ENCODE results near the gene FAM118A. TPM values are rescaled to one million over a fixed set of nuclear protein-coding genes. Genes with fewer than 3 reads are reported as not detected.

FAM118A gene
- total RNA-seq, 1 experiment from 2014 or later: 37.9 TPM

DNA sequence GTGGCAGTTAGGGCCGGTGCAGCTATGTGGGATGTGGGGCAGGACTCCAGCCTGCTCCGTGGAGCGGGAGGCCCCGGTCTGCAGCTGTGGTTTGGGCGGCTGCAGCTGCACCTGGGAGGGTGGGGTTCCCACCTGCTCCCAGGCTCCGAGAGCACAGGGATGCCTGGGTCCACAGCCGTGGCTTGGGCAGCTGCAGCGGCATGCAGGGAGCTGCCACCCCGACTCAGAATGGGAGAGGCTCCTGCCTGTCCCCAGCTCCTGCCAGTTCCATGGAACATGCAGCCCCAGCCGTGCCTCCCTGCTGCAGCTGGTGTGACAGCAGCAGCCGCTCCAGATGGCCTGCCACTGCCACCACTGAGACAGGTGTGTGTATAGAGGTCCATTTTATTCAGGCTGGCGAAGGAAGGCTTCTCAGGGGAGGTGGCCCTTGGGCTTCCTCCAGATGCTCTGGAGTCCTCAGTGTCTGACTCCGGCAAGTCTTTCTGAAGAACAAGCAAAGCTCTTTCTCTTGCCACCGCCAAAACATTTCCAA lies 46.7 kb upstream of the FAM118A start:
- no peaks in the 10 kb centered on the region for H3K9me3 ChIP-seq (ENCODE audit: control insufficient read depth, low read depth, low read length)
- Mint-ChIP-seq H3K9me3 (peaks cover 2% of the 10 kb centered on the region in 2 experiments; a peak in 4 of 5 replicates), H3K4me3 (no peak overlapping the region), H3K36me3 (ENCODE audit: insufficient read depth in 1 of 3, low read depth in 3 of 3) (no peaks in the 10 kb centered on the region; a peak in 1 of 7 replicates), H3K4me1 (peaks cover 3 to 12% of the 10 kb centered on the region in 2 experiments), H3K27ac (no peak overlapping the region), H3K27me3 (ENCODE audit: low read depth) (peaks cover 35% of the 10 kb centered on the region)
- no peak overlapping the region for H3K27ac ChIP-seq (ENCODE audit: insufficient read length, low read depth, low read length)
- H3K4me1 ChIP-seq (ENCODE audit: insufficient read depth, low read length): peaks cover 2% of the 10 kb centered on the region; the same call in 1 of the 2 replicates
- H2BK12ac ChIP-seq (ENCODE audit: insufficient read length, low read depth, low read length): no peak overlapping the region
- H2BK120ac ChIP-seq (ENCODE audit: low read depth, low read length, poor library complexity, severe bottlenecking): no peak overlapping the region
- H2BK20ac ChIP-seq (ENCODE audit: low read depth, low read length, poor library complexity, severe bottlenecking): no peak overlapping the region
- H3K9ac ChIP-seq (ENCODE audit: extremely low read depth, insufficient read length, low read length): no peak overlapping the region
- no peak overlapping the region for H3K56ac ChIP-seq (ENCODE audit: insufficient read length, low read depth, low read length)
- no peak overlapping the region for H4K8ac ChIP-seq (replicated peaks; ENCODE audit: insufficient read length, low read depth, low read length)
- no peak overlapping the region for H2AFZ ChIP-seq (ENCODE audit: low read length)
- no peak for DNase-seq
- peaks cover 3% of the 10 kb centered on the region for H3K23me2 ChIP-seq (ENCODE audit: insufficient read length, low read depth, low read length, poor library complexity, severe bottlenecking)
- no peak overlapping the region for H4K91ac ChIP-seq (ENCODE audit: insufficient read length, low read depth, low read length)
- H3K4me2 ChIP-seq (ENCODE audit: insufficient read depth, insufficient read length, low read length): no peak overlapping the region
- H2BK15ac ChIP-seq (ENCODE audit: low read depth, low read length): no peak overlapping the region
- WGBS (ENCODE audit: extremely low coverage, insufficient read length, low lambda C conversion rate): no CpG with 5 or more reads among the region's 14 CpGs
- no peaks in the 10 kb centered on the region for H3K79me1 ChIP-seq (ENCODE audit: insufficient read depth, low read depth, low read length, poor library complexity, severe bottlenecking)
- no peak overlapping the region for H3K18ac ChIP-seq (ENCODE audit: insufficient read length, low read depth, low read length)
- no peak overlapping the region for H4K5ac ChIP-seq (ENCODE audit: insufficient read length, low read depth, low read length)
- H3K23ac ChIP-seq (ENCODE audit: insufficient read length, low read depth, low read length): no peak overlapping the region
- no peaks in the 10 kb centered on the region for H3K79me2 ChIP-seq (ENCODE audit: insufficient read depth, low read length)
- TF ChIP-seq, protein P1, sequence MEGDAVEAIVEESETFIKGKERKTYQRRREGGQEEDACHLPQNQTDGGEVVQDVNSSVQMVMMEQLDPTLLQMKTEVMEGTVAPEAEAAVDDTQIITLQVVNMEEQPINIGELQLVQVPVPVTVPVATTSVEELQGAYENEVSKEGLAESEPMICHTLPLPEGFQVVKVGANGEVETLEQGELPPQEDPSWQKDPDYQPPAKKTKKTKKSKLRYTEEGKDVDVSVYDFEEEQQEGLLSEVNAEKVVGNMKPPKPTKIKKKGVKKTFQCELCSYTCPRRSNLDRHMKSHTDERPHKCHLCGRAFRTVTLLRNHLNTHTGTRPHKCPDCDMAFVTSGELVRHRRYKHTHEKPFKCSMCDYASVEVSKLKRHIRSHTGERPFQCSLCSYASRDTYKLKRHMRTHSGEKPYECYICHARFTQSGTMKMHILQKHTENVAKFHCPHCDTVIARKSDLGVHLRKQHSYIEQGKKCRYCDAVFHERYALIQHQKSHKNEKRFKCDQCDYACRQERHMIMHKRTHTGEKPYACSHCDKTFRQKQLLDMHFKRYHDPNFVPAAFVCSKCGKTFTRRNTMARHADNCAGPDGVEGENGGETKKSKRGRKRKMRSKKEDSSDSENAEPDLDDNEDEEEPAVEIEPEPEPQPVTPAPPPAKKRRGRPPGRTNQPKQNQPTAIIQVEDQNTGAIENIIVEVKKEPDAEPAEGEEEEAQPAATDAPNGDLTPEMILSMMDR (conservative IDR thresholded peaks at IDR 0.05): no peak
- no peak overlapping the region for H2AK5ac ChIP-seq (ENCODE audit: insufficient read length, low read length)
- no peak overlapping the region for H3K4ac ChIP-seq (ENCODE audit: low read depth, low read length)
- H3K14ac ChIP-seq (ENCODE audit: insufficient read depth, low read length): no peak overlapping the region
- H3T11ph ChIP-seq (ENCODE audit: low read length): no peak overlapping the region
- no peaks in the 10 kb centered on the region; the same call in 1 of the 2 replicates for H3K27me3 ChIP-seq (ENCODE audit: insufficient read depth, low read length)
- H2BK5ac ChIP-seq (ENCODE audit: insufficient read length, low read length): no peak overlapping the region
- no peaks in the 10 kb centered on the region for H4K20me1 ChIP-seq (ENCODE audit: control insufficient read depth, insufficient read depth, insufficient read length)
